Osteocyte (in vitro differentiated cells): ENCODE measurements around the gene TMEM87B. TPM values are rescaled to one million over a fixed set of nuclear protein-coding genes. Genes with fewer than 3 reads are reported as not detected.

Experiments used
- DNase-seq: peaks from one replicate; pipeline ENCODE4 v3.0.0; 2021; ENCODE audit warnings: mixed read lengths; ENCODE audit not compliant: unreplicated experiment; ENCODE audit errors: extremely low spot score
- H3K27ac Mint-ChIP-seq: one replicate; pipeline ENCODE4 v1.8.0; 2021; ENCODE audit warnings: mild to moderate bottlenecking, mixed read lengths; ENCODE audit not compliant: unreplicated experiment
- H3K27me3 Mint-ChIP-seq: one replicate; pipeline ENCODE4 v1.8.0; 2021; ENCODE audit warnings: mixed read lengths; ENCODE audit not compliant: unreplicated experiment
- H3K36me3 Mint-ChIP-seq: one replicate; pipeline ENCODE4 v1.8.0; 2021; ENCODE audit warnings: mixed read lengths; ENCODE audit not compliant: unreplicated experiment
- H3K4me1 Mint-ChIP-seq: one replicate; pipeline ENCODE4 v1.8.0; 2021; ENCODE audit warnings: mixed read lengths; ENCODE audit not compliant: unreplicated experiment
- H3K4me3 Mint-ChIP-seq: one replicate; pipeline ENCODE4 v1.8.0; 2021; ENCODE audit warnings: mild to moderate bottlenecking, moderate library complexity, mixed read lengths; ENCODE audit not compliant: unreplicated experiment
- H3K9me3 Mint-ChIP-seq: one replicate; pipeline ENCODE4 v1.8.0; 2021; ENCODE audit warnings: mixed read lengths; ENCODE audit not compliant: unreplicated experiment
- CTCF ChIP-seq: fragments of 200-600 bp; sonication (generic); IDR thresholded peaks from 2 replicates; pipeline ENCODE4 v1.5.0; 2021; ENCODE audit warnings: antibody characterized with exemption, mild to moderate bottlenecking, moderate library complexity
- total RNA-seq: library from RNA; stranded (reverse); gene quantifications from 2 replicates; pipeline ENCODE4 v1.2.1, GENCODE V29; 2021

Gene TMEM87B
- total RNA-seq, 1 donor from 2014 or later = 10.4 TPM

GRCh38 chr2:112010751-112011150 is 44.3 kb upstream of the TMEM87B start:
- Mint-ChIP-seq H3K36me3 (no peaks in the 10 kb centered on the region), H3K27me3 (peaks cover 22% of the 10 kb centered on the region), H3K27ac (no peak overlapping the region), H3K4me3 (no peak overlapping the region), H3K9me3 (no peaks in the 10 kb centered on the region), H3K4me1 (no peaks in the 10 kb centered on the region)
- no peak for TF ChIP-seq CTCF
- no peak for DNase-seq

DNA sequence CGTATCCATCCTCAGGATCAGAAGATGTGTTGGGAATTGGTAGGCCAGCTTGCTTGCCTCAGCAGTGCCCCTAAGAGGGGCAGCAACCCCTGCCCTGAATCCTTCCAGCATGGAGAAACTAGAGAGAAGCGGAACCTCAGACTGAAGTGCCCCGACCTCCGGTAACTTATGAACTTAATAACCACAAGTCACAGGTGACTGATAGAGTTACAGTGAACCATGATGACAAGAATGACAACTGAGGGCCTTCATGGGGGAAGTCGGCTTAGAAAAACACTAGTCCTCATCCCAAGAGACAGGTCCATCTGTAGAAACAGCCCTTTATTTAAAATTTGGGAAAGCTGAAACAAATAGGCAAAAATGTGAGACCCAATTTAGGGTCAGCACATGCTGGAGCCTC is 42.5 kb upstream of the TMEM87B start:
- Mint-ChIP-seq H3K27me3 (peaks cover 32% of the 10 kb centered on the region), H3K36me3 (no peaks in the 10 kb centered on the region), H3K4me3 (no peak overlapping the region), H3K4me1 (no peaks in the 10 kb centered on the region), H3K27ac (no peak overlapping the region), H3K9me3 (no peaks in the 10 kb centered on the region)
- no peak for DNase-seq
- no peak for TF ChIP-seq CTCF

DNA sequence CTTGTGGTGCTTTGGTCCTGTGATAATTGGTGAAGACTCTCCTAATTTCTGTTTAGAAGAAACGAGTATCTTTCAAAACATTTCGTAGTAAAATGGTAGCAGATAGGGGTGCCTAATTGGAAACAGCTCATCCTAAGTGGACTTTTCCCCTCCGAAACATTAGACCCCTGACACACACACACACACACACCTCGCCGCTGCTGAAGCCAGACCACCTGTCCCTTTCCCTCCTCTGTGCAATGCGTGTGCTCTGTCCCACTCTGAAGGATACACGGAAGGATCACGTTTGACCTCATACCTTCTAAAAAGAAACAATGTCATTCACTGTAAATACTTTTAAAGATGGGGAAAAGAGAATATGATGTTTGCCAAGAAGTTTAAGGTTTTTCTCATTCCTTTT is 36.2 kb upstream of the TMEM87B start:
- no peak for TF ChIP-seq CTCF
- no peak overlapping the region for H3K4me3 Mint-ChIP-seq
- DNase-seq = no peak
- H3K27me3 Mint-ChIP-seq = peaks cover 56% of the 10 kb centered on the region
- no peaks in the 10 kb centered on the region for H3K4me1 Mint-ChIP-seq
- no peak overlapping the region for H3K27ac Mint-ChIP-seq
- H3K36me3 Mint-ChIP-seq = no peaks in the 10 kb centered on the region
- H3K9me3 Mint-ChIP-seq = no peaks in the 10 kb centered on the region

GRCh38 chr2:112019569-112019982 is 35.5 kb upstream of the TMEM87B start:
- Mint-ChIP-seq H3K27ac (no peak overlapping the region), H3K9me3 (no peaks in the 10 kb centered on the region), H3K36me3 (no peaks in the 10 kb centered on the region), H3K27me3 (peaks cover 56% of the 10 kb centered on the region), H3K4me3 (no peak overlapping the region), H3K4me1 (no peaks in the 10 kb centered on the region)
- no peak for DNase-seq
- no peak for TF ChIP-seq CTCF

GRCh38 chr2:112020561-112020960 is 34.5 kb upstream of the TMEM87B start:
- Mint-ChIP-seq H3K9me3 (no peaks in the 10 kb centered on the region), H3K4me3 (no peak overlapping the region), H3K27me3 (peaks cover 52% of the 10 kb centered on the region), H3K4me1 (no peaks in the 10 kb centered on the region), H3K27ac (no peak overlapping the region), H3K36me3 (no peaks in the 10 kb centered on the region)
- no peak for TF ChIP-seq CTCF
- no peak for DNase-seq
